MCF 10A (cell line): ENCODE measurements around the gene TLK1. TPM values are rescaled to one million over a fixed set of nuclear protein-coding genes. Genes with fewer than 3 reads are reported as not detected.

Source experiments
- BruUV-seq: library from RNA; stranded (reverse); fragments of 400-500 nt; replicated peaks from 2 replicates; lab custom pipeline; 2021; lab: Mats Ljungman, UMichigan
- CTCF ChIA-PET: fragments of 300-600 bp; sonication (Branson Sonifier 250); formaldehyde crosslinking; extraction: SDS; loops from one replicate; lab custom pipeline; 2021; ENCODE audit warnings: antibody characterized with exemption, inconsistent platforms; lab: Yijun Ruan, JAX
- POLR2A ChIA-PET: fragments of 300-600, 350-650 bp; sonication (Branson Sonifier 250); formaldehyde crosslinking; extraction: SDS; loops from one replicate; lab custom pipeline; 2020; ENCODE audit warnings: antibody characterized with exemption, inconsistent platforms; lab: Yijun Ruan, JAX
- DNase-seq: peaks from one replicate; pipeline ENCODE4 v3.0.0-alpha.2; 2018; ENCODE audit not compliant: unreplicated experiment
- H3K27ac Mint-ChIP-seq: one replicate; pipeline ENCODE4 v1.8.0; 2022; ENCODE audit warnings: mild to moderate bottlenecking, low read depth, mixed read lengths; ENCODE audit not compliant: unreplicated experiment
- H3K27me3 Mint-ChIP-seq: one replicate; pipeline ENCODE4 v1.8.0; 2022; ENCODE audit warnings: mixed read lengths; ENCODE audit not compliant: insufficient read depth, unreplicated experiment
- H3K36me3 Mint-ChIP-seq: one replicate; pipeline ENCODE4 v1.8.0; 2022; ENCODE audit warnings: mild to moderate bottlenecking, moderate library complexity, mixed read lengths; ENCODE audit not compliant: insufficient read depth, unreplicated experiment
- H3K4me1 Mint-ChIP-seq: one replicate; pipeline ENCODE4 v1.8.0; 2022; ENCODE audit warnings: mixed read lengths; ENCODE audit not compliant: insufficient read depth, unreplicated experiment
- H3K4me3 Mint-ChIP-seq: one replicate; pipeline ENCODE4 v1.8.0; 2022; ENCODE audit warnings: mild to moderate bottlenecking, moderate library complexity, mixed read lengths; ENCODE audit not compliant: unreplicated experiment
- H3K9me3 Mint-ChIP-seq: one replicate; pipeline ENCODE4 v1.8.0; 2022; ENCODE audit warnings: mixed read lengths; ENCODE audit not compliant: unreplicated experiment
- intact Hi-C: fragments of 100-400 bp; cut with micrococcal nuclease; formaldehyde crosslinking; loops from 2 replicates; pipeline ENCODE4 v1.14.1; 2022
- total RNA-seq: library from RNA; stranded (reverse); gene quantifications from 2 replicates; pipeline ENCODE4 v1.2.3, GENCODE V29; 2022
- TF ChIP-seq, protein P1 (sequence below): fragments of 200-600 bp; IDR thresholded peaks from one replicate; pipeline ENCODE4 v1.8.0; 2022; ENCODE audit warnings: antibody characterized with exemption, mild to moderate bottlenecking; ENCODE audit not compliant: unreplicated experiment

Gene TLK1
- total RNA-seq, 1 experiment from 2014 or later = 60.6 TPM

- Mint-ChIP-seq H3K27ac (peak overlapping the region; percentile 19), H3K9me3 (no peaks in the 10 kb centered on the region), H3K4me3 (peak overlapping the region; percentile 71), H3K36me3 (peaks cover 14% of the 10 kb centered on the region), H3K4me1 (no peaks in the 10 kb centered on the region), H3K27me3 (no peaks in the 10 kb centered on the region)
- CTCF ChIA-PET = interaction anchor here (0.6 to 4.2 kb wide), 25 partner anchors 10 to 739 kb away, joined by 3 to 22 read pairs (median 4); partner anchors contain the start of gene GORASP2
- POLR2A ChIA-PET = interaction anchor here (0.6 to 1.3 kb wide), 8 partner anchors 9 to 609 kb away, joined by 3 to 5 read pairs (median 4); partner anchors contain the start of genes GORASP2 and METTL8
- TF ChIP-seq, protein P1, sequence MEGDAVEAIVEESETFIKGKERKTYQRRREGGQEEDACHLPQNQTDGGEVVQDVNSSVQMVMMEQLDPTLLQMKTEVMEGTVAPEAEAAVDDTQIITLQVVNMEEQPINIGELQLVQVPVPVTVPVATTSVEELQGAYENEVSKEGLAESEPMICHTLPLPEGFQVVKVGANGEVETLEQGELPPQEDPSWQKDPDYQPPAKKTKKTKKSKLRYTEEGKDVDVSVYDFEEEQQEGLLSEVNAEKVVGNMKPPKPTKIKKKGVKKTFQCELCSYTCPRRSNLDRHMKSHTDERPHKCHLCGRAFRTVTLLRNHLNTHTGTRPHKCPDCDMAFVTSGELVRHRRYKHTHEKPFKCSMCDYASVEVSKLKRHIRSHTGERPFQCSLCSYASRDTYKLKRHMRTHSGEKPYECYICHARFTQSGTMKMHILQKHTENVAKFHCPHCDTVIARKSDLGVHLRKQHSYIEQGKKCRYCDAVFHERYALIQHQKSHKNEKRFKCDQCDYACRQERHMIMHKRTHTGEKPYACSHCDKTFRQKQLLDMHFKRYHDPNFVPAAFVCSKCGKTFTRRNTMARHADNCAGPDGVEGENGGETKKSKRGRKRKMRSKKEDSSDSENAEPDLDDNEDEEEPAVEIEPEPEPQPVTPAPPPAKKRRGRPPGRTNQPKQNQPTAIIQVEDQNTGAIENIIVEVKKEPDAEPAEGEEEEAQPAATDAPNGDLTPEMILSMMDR = no peak
- intact Hi-C loops = loop anchor here (1.0 to 2.0 kb wide), 3 partner anchors 187 to 460 kb away; partner anchors contain the start of gene METTL8
- peak; percentile 5 for DNase-seq
- BruUV-seq = no TSS peak
Measured at GRCh38 chr2:170972296-170973224, 188.1 kb downstream of the TLK1 start.

GRCh38 chr2:170971071-170971470, 189.6 kb downstream of the TLK1 start:
- ChIA-PET POLR2A (interaction anchor here (0.6 to 0.7 kb wide), 2 partner anchors 30 to 37 kb away, joined by 3 read pairs; no protein-coding TSS in a partner anchor), CTCF (no interaction called here)
- BruUV-seq = no TSS peak
- TF ChIP-seq, protein P1 = no peak
- intact Hi-C loops = no loop called here
- peaks cover under 1% of the 10 kb centered on the region for H3K4me1 Mint-ChIP-seq
- no peak for DNase-seq
- no peak overlapping the region for H3K4me3 Mint-ChIP-seq
- peaks cover 26% of the 10 kb centered on the region for H3K36me3 Mint-ChIP-seq
- no peak overlapping the region for H3K27ac Mint-ChIP-seq
- no peaks in the 10 kb centered on the region for H3K9me3 Mint-ChIP-seq
- H3K27me3 Mint-ChIP-seq = no peaks in the 10 kb centered on the region

DNA sequence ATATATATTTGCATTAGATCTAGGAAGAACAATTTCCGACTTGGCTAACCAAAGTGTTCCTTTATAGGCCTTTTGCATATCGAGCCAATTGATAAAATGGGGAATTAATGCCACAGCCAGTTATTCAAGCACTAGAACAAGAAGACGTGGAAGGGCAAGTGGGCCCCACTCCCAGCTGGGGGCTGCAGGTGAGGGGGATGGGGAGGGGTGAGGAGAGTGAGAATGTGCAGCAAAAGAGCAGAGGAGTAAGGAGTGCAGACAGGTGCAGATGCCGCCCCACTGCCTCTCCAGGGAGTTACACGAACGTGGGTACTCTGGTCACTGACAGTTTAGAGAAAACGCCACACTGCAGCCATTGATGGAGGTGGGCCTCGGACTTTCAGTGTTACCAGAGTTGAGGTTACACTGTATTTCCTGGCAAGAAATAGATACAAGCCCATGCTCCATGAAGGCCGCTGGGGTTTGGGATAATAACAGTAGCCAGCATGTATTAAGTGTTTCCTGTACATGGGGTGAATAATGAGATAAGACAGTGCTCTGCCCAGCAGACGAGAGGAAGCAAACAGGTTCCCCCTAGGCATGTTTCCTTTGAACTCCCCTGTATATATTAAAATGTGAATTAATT, 190.7 kb downstream of the TLK1 start:
- BruUV-seq = no TSS peak
- Mint-ChIP-seq H3K4me1 (peaks cover 8% of the 10 kb centered on the region), H3K4me3 (no peak overlapping the region), H3K36me3 (peaks cover 37% of the 10 kb centered on the region), H3K27ac (no peak overlapping the region), H3K9me3 (no peaks in the 10 kb centered on the region), H3K27me3 (no peaks in the 10 kb centered on the region)
- intact Hi-C loops = no loop called here
- TF ChIP-seq, protein P1 = no peak
- CTCF ChIA-PET = no interaction called here
- DNase-seq = no peak
- POLR2A ChIA-PET = interaction anchor here (0.7 kb wide), 2 partner anchors 38 to 430 kb away, joined by 3 read pairs; no protein-coding TSS in a partner anchor
